Neutrophil (primary cell): ENCODE measurements around the gene ACACA.

Experiments used
- H3K27ac ChIP-seq: fragments of 200-600 bp; sonication (generic); 2 replicates; pipeline ENCODE4 v1.5.1; 2016; ENCODE audit warnings: mild to moderate bottlenecking, moderate library complexity
- H3K27me3 ChIP-seq: fragments of 200-600 bp; sonication (generic); 2 replicates; pipeline ENCODE4 v1.6.0; 2016; ENCODE audit warnings: mild to moderate bottlenecking
- H3K36me3 ChIP-seq: fragments of 200-600 bp; sonication (generic); 2 replicates; pipeline ENCODE4 v1.5.1; 2017
- H3K4me1 ChIP-seq, 2 experiments: fragments of 200-600 bp in 1 of 2; sonication (generic) in 1 of 2; 1 replicate in 1 of 2; 2 replicates in 1 of 2; pipeline versions ENCODE4 v1.5.1 to v1.6.1; 2013 to 2016; ENCODE audit warnings: low read depth in 1 of 2, low read length in 1 of 2, mild to moderate bottlenecking in 1 of 2, moderate library complexity in 1 of 2; ENCODE audit not compliant: control insufficient read depth in 1 of 2, insufficient read depth in 1 of 2
- H3K4me3 ChIP-seq, 2 experiments: fragments of 200-600 bp in 1 of 2; sonication (generic) in 1 of 2; 1 replicate in 1 of 2; 2 replicates in 1 of 2; pipeline ENCODE4 v1.5.1; 2013 to 2016; ENCODE audit warnings: low read depth in 1 of 2, low read length in 1 of 2, mild to moderate bottlenecking in 1 of 2, moderate library complexity in 1 of 2
- H3K9me3 ChIP-seq: fragments of 200-600 bp; sonication (generic); 2 replicates; pipeline ENCODE4 v1.5.1; 2016
- TF ChIP-seq, protein P1 (sequence below): fragments of 200-600 bp; sonication (generic); IDR thresholded peaks from 2 replicates; pipeline ENCODE4 v1.5.1; 2016; ENCODE audit warnings: antibody characterized with exemption

ACACA gene

DNA sequence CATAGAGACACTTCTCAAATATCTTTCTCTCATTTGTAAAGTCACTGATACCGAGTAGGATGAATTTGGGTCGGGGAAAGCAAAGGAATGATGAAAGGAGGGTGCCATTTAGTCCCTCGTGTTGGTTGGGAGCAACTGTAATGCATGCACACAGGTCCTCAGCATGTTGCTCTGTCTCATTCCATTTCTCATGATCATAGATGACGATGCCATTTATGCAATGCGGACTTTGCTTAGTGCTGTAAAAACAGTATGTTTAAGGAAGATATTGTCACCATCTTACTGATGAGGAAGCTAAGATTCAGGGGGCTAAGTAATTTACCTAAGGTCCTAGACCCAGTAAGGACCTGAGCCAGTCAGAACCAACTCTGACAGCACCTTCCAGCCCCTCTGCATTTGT, 357.8 kb downstream of the ACACA start:
- Histone ChIP-seq H3K4me1 (peaks cover 1 to 3% of the 10 kb centered on the region in 2 experiments), H3K9me3 (no peaks in the 10 kb centered on the region), H3K27ac (no peak overlapping the region), H3K4me3 (no peak overlapping the region), H3K36me3 (peaks cover 64% of the 10 kb centered on the region), H3K27me3 (no peaks in the 10 kb centered on the region)
- TF ChIP-seq, protein P1, sequence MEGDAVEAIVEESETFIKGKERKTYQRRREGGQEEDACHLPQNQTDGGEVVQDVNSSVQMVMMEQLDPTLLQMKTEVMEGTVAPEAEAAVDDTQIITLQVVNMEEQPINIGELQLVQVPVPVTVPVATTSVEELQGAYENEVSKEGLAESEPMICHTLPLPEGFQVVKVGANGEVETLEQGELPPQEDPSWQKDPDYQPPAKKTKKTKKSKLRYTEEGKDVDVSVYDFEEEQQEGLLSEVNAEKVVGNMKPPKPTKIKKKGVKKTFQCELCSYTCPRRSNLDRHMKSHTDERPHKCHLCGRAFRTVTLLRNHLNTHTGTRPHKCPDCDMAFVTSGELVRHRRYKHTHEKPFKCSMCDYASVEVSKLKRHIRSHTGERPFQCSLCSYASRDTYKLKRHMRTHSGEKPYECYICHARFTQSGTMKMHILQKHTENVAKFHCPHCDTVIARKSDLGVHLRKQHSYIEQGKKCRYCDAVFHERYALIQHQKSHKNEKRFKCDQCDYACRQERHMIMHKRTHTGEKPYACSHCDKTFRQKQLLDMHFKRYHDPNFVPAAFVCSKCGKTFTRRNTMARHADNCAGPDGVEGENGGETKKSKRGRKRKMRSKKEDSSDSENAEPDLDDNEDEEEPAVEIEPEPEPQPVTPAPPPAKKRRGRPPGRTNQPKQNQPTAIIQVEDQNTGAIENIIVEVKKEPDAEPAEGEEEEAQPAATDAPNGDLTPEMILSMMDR: no peak

DNA sequence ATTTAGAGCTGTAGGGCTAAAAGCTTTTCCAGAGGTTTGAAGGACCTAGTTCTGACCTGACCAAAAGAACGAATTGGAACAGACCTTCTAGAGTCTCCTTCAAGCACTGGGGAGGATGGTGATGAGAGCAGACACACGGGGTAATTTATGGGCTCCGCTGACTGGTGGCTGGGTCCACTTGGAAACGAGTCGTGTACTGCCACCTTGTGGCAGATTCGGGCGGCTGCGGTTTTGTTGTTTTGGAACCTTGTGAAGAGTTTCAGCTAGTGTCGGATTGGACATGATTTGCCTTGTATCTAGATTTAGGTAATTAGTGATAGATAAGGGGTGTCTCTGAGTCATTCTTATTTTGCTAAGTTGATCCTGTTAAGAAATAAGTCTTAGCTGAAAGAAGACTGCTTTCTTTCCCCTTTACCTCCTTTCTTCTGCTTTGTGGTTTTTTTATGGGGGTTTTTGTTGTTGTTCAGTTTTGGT, 359.0 kb downstream of the ACACA start:
- peaks cover 68% of the 10 kb centered on the region for H3K36me3 ChIP-seq
- no peaks in the 10 kb centered on the region for H3K4me1 ChIP-seq
- TF ChIP-seq, protein P1: peak; percentile 70
- H3K27ac ChIP-seq: no peak overlapping the region
- H3K4me3 ChIP-seq: no peak overlapping the region
- H3K27me3 ChIP-seq: no peaks in the 10 kb centered on the region
- H3K9me3 ChIP-seq: no peaks in the 10 kb centered on the region

DNA sequence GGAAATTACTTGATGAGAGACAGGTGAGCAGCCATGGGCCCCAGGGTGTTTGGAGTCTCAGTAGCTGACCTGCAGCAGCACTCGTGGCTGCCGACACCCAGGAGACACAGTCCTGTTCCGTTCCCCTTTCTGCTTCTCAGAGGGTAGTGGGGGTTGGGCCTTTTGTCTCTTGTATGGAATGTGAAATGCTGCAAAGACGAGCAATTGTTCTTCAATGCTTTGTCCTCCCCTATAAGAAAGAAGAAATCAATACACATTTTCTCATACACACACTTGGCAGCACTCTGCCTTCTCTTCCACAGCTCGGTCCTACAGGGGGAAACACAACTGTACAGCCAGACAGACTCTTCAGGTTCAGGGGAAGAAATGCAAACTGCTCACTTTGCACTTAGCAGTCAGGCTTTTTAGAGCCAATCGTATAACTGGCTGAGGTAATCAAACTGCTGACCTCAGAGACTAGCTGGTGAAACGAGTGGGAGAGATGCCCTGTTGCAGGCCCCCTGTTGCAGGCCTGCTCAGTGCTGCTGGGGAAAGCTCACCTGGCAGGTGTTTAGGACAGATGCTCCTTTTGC, 361.2 kb downstream of the ACACA start:
- no peaks in the 10 kb centered on the region for H3K9me3 ChIP-seq
- H3K27me3 ChIP-seq: no peaks in the 10 kb centered on the region
- no peak overlapping the region for H3K27ac ChIP-seq
- H3K4me1 ChIP-seq: no peaks in the 10 kb centered on the region
- peaks cover 46% of the 10 kb centered on the region for H3K36me3 ChIP-seq
- TF ChIP-seq, protein P1: no peak
- no peak overlapping the region for H3K4me3 ChIP-seq

DNA sequence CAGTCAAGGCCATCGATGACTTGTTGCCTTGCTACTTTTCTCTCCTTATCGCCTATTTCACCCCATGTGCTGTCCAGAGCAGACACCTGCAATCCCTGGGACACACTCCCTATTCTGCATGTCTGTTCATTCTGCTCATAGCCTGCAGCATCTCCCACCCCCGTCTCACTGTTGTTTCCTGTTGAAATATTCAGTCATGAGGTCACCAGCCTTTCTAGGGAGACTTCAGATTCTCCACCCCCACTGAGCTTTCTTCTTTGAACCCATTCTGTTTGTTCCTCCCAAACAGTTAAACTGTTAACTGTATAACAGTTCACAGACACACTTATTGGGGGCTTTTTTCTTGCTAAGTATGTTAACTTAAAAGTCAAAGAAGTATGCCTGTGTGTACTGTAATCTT, 363.4 kb downstream of the ACACA start:
- Histone ChIP-seq H3K27me3 (no peaks in the 10 kb centered on the region), H3K4me1 (no peaks in the 10 kb centered on the region), H3K9me3 (no peaks in the 10 kb centered on the region), H3K4me3 (no peak overlapping the region), H3K36me3 (peaks cover 40% of the 10 kb centered on the region), H3K27ac (no peak overlapping the region)
- TF ChIP-seq, protein P1: no peak

DNA sequence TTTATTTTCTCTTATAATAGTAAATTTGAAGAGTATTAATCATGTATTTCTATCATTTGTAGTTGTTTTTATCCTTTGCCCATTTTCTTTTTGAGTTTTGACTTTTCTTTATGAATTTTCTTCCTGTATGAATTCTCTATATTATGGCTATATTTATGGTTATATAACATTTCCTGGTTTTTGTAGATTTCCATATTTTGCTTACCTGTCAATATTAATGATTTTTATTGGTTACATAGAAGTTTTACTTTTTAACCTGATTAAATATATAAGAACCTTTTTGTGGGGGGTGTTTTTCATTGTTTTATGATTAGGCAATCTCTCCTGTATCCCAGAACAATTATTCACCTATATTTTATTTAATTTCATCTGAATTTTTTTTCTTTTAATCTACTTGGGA, 364.7 kb downstream of the ACACA start:
- no peak overlapping the region for H3K27ac ChIP-seq
- no peaks in the 10 kb centered on the region for H3K27me3 ChIP-seq
- no peak overlapping the region for H3K4me3 ChIP-seq
- TF ChIP-seq, protein P1: no peak
- no peaks in the 10 kb centered on the region for H3K4me1 ChIP-seq
- no peaks in the 10 kb centered on the region for H3K9me3 ChIP-seq
- H3K36me3 ChIP-seq: peaks cover 49% of the 10 kb centered on the region

DNA sequence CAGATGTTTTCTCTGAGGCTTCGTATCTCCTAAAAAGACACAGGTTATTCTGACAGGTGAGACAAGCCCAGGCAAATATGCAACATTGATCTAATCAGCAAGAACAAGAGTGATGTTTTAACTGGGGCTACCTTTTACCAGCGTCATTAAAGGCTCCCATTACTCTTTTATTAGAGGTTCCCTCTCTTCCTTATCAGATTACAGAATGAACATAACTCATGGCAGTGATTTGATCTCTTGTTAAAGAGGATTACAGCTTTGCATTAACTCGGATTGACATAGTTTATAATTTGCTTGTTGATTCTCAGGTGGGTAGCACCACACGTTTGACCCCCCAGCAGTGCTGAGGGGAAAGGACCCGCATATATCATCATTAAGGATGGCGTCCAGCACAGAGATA, 367.4 kb downstream of the ACACA start:
- no peaks in the 10 kb centered on the region for H3K27me3 ChIP-seq
- peaks cover 28% of the 10 kb centered on the region for H3K36me3 ChIP-seq
- no peak overlapping the region for H3K4me3 ChIP-seq
- TF ChIP-seq, protein P1: no peak
- H3K9me3 ChIP-seq: no peaks in the 10 kb centered on the region
- H3K27ac ChIP-seq: no peak overlapping the region
- no peaks in the 10 kb centered on the region for H3K4me1 ChIP-seq
